ENCODE measurements around the gene NSMCE4A.

DNA sequence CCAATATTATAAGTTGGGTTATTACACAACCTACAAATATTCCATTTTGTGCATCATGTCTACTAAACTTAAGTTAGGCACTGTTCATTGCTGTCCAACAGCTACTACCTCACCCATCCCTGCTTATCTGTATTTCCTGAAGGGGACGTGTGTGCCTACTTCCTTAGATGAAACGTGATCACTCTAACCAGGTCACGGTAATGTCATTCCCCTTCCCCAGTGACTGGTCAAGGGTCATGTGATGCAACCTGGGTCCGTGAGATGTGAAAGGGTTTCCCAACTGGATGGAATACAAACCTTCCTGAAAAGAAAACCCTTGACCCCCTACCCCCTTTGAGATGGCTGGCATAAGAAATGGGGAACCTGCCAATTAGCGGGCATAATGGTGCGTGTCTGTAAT, 1.6 kb upstream of the NSMCE4A start:
- TF ChIP-seq POLR2A (IDR thresholded peaks at IDR 0.05) (no peak), POLR2AphosphoS5 (IDR thresholded peaks at IDR 0.05) (no peak), EP300 (IDR thresholded peaks at IDR 0.05; ENCODE audit: low read depth) (no peak)
- TF ChIP-seq, protein P1, sequence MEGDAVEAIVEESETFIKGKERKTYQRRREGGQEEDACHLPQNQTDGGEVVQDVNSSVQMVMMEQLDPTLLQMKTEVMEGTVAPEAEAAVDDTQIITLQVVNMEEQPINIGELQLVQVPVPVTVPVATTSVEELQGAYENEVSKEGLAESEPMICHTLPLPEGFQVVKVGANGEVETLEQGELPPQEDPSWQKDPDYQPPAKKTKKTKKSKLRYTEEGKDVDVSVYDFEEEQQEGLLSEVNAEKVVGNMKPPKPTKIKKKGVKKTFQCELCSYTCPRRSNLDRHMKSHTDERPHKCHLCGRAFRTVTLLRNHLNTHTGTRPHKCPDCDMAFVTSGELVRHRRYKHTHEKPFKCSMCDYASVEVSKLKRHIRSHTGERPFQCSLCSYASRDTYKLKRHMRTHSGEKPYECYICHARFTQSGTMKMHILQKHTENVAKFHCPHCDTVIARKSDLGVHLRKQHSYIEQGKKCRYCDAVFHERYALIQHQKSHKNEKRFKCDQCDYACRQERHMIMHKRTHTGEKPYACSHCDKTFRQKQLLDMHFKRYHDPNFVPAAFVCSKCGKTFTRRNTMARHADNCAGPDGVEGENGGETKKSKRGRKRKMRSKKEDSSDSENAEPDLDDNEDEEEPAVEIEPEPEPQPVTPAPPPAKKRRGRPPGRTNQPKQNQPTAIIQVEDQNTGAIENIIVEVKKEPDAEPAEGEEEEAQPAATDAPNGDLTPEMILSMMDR (IDR thresholded peaks at IDR 0.05) = no peak
